Measurements from ENCODE around the gene AP1B1.
"Not testable (repeated sequence)": the region's sequence is repeated elsewhere in the genome, so short reads cannot be mapped to it uniquely, and the experiment has no call there.

The AP1B1 gene

DNA sequence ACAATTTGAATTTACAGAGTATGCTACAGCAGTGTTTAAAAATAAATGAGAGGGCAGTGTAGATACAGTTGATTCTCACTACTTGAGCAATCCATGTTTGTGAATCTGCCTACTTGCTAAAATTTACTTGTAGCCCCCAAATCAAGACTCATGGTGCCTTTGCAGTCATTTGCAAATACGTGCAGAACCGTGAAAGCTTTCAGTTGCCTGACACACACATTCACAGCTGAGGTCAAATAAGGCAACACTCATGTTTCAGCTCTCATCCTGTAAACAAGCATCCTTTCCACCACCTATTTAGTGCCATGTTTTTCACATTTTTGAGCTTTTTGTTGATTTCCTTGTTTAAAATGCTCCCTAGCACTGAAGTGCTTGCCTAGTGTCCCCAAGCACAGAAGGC, 40.3 kb downstream of the AP1B1 start:
- no peak overlapping the region for H3K4me3 ChIP-seq (ENCODE audit: low read length)
- no peak for TF ChIP-seq ZNF274 (IDR thresholded peaks at IDR 0.05; ENCODE audit: low read depth, low read length)

DNA sequence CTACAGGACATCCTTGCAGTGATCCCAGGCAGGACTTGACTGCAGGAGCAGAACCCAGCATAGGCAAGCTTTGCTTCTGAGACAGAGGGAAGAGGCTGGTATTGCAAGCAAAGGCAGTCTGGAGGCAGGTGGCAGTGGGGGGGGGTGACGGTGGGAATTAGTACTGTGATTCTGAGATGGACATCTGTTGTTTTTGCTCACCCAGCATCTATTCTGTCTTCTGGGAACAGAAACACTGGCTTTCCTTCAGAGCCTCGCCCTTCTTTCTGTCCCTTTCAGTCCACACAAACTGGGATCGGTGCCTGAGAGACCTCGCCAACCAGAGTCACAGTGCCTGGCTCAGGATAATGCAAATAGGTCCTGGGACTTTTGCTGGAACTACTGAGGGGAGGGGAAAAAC, 41.7 kb downstream of the AP1B1 start:
- H3K4me3 ChIP-seq (ENCODE audit: low read length), result no peak overlapping the region
- TF ChIP-seq ZNF274 (IDR thresholded peaks at IDR 0.05; ENCODE audit: low read depth, low read length), result no peak

DNA sequence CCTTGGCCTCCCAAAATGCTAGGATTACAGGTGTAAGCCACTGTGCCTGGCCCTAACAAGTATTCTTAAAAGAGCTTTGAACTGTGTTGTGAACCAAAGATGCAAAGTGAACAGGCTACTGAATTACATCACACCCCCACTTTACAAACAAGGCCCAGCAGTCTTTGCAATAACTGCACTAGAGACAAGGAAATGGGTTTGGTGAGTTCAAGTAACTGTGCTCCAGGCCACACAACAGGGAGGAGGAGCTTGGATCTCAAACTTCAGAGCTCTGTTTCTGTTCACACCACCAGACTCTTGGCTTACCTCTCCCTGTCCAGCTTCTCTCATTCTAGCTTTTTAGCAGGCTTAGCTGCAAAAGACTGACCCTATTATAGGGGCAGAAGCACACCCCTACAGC, 42.4 kb downstream of the AP1B1 start:
- no peak overlapping the region for H3K4me3 ChIP-seq (ENCODE audit: low read length)
- no peak for TF ChIP-seq ZNF274 (IDR thresholded peaks at IDR 0.05; ENCODE audit: low read depth, low read length)

DNA sequence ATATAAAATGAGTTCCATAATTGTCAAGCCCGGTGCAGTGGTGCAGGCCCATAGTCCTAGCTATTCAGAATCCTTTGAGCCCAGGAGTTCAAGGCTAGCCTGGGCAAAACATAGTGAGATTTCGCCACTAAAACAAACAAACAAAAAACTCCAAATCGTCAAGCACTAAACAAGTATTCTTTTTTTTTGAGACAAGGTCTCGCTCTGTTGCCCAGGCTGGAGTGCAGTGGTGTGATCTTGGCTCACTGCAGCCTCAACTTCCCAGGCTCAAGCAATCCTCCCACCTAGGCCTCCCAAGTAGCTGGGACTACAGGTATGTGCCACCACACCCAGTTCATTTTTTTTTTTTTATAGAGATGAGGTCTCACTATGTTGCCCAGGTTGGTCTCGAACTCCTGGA, 43.5 kb downstream of the AP1B1 start:
- H3K4me3 ChIP-seq (ENCODE audit: low read length), result not testable (repeated sequence)

DNA sequence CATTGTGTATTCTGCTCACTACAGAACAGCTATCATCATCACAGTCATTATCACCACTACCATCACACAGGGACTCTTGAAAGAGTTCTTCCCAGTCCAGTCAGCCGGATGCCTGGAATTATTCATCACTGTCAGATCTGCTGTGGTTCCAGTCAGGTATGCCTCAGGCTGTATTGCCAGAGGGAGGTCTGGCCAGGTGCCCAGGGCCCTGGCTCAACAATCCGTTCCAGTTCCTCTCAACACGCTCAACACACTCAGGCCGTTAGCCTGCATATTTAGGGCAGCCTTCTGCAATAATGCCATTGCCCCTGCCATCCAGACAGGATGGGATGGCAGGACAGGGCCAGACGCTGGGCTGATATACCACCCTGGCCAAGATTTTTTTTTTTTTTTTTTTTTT, 44.2 kb downstream of the AP1B1 start:
- no peak overlapping the region for H3K4me3 ChIP-seq (ENCODE audit: low read length)
- no peak for TF ChIP-seq ZNF274 (IDR thresholded peaks at IDR 0.05; ENCODE audit: low read depth, low read length)

DNA sequence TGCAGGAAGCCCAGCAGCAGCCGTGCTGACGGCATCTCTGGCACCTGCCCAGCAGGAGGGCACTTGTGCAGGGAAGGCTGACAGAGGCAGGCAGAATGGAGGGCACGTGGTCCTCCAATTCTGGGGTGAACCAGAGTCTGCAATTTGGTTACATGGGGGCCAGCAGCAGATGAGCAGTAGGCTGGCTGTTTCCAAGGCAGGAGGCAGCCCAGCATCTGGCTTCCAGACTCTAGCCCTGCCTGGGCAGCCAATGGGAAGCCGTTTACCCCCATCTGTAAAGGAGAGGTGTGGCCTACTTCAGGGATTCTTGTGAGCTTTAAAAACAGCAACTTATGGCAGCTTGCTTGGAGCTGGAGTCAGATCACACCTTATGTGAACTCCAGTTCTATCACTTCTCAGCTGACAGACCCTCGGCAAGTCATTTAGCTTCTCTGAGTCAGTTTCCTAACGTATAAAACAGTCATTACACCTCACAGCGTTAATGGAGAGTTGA, 45.0 kb downstream of the AP1B1 start:
- no peak overlapping the region for H3K4me3 ChIP-seq (ENCODE audit: low read length)
- TF ChIP-seq ZNF274 (IDR thresholded peaks at IDR 0.05; ENCODE audit: low read depth, low read length), result no peak

DNA sequence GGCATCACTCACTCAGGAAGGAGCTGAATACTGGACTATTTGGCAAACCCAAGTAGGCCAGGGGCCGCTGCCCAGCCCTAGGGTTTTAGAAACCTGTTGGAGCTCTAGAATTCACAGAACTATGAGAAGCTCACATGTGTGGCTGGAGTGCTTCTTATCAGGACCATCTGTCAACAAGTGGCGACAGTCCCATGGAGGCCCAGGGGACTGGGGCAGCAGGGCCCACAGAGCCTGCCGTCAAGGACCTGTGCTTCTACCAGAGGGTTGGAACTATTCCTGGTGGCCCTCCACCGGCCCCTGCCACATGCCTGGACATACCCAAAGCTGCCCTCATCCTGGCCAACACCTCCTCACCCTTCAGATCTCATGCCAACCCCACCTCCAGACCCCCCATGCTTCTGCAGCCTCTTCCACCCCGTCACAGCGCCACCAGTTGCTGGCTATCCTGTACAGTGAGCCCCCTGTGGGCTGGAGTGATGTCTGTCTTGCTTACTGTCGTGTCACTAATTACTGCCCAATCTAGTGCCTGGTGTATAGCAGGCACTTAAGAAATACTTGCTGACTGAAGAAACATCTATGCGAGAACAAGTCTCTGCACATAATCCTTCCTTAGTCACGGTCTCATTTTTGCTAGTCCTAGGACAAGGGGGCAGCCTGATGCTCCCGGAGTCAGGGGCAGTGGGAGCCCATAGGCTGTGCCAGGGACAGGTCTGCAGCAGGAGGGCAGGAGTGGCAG, 45.6 kb downstream of the AP1B1 start:
- no peak for TF ChIP-seq ZNF274 (IDR thresholded peaks at IDR 0.05; ENCODE audit: low read depth, low read length)
- H3K4me3 ChIP-seq (ENCODE audit: low read length), result no peak overlapping the region

DNA sequence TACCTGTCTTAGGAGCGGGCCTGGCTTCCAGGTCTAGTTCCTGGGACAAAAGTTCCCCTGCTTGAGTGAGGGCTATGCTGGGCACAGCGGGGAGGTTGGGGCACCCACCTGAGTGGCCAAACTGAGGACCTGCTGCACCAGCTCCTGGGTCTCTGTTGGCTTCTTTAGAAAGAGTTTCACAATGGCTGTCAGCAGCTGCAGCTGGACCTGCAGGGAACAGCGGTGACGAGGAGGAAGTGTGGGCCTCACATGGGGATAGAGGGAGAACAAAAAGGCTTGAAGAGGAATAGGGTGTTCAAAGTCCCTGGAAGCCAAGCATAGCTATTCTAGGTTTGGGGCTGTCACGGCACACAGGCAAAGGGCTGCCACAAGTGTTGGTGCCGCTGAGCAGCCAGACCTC, 46.2 kb downstream of the AP1B1 start:
- H3K4me3 ChIP-seq (ENCODE audit: low read length), result no peak overlapping the region
- no peak for TF ChIP-seq ZNF274 (IDR thresholded peaks at IDR 0.05; ENCODE audit: low read depth, low read length)

DNA sequence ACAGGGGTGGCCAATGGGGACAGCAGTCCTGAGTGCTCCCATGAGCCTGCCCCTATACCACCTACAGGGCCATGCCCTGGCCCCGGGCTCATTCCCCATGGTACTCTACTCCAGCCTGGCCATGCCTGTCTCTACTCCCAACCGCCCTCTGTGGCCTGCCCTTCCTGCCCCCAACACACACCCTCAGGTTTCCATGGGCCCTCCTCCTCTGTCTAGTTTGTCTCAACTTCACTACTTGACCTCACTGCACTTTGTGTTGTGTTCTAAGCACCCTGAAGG, 46.6 kb downstream of the AP1B1 start:
- TF ChIP-seq ZNF274 (IDR thresholded peaks at IDR 0.05; ENCODE audit: low read depth, low read length), result no peak
- no peak overlapping the region for H3K4me3 ChIP-seq (ENCODE audit: low read length)

DNA sequence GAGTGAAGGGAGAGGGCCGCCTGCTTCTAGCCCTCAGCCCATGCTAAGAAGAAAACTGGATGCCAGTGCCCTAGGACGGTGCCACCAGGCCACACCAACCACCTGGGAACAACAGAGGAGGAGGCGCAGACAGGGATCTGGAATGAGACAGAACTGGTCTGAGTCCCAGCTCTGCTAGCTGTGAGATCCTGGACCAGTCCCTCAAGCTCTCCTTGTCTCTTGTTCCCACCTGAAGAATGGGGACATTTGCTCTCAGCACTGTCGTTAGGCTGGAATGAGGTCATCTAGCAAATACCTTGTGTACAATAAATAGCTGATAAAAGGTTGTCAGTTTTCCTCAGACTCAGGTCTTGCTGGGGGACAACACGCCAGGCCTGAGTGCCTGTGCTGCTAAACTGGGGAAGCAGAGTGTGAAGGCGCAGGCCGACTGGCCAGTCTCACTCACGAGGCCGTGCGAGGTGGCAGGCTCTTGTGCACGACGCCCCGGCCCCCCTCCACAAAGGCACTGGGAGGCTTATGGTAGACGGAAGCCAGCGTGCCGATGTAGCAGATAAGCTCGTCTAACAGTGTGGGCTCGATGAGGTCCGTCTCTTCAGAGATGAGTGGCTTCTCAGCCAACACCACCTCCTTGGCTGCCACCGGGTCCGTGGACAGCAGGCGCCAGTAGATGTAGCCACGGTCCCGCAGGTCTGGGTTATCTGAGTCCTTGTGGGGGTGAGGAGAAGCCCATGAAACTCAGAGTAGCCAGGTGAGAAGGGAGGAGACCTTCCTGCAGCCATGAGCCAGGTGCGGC, 47.1 kb downstream of the AP1B1 start:
- no peak overlapping the region for H3K4me3 ChIP-seq (ENCODE audit: low read length)
- TF ChIP-seq ZNF274 (IDR thresholded peaks at IDR 0.05; ENCODE audit: low read depth, low read length), result no peak

DNA sequence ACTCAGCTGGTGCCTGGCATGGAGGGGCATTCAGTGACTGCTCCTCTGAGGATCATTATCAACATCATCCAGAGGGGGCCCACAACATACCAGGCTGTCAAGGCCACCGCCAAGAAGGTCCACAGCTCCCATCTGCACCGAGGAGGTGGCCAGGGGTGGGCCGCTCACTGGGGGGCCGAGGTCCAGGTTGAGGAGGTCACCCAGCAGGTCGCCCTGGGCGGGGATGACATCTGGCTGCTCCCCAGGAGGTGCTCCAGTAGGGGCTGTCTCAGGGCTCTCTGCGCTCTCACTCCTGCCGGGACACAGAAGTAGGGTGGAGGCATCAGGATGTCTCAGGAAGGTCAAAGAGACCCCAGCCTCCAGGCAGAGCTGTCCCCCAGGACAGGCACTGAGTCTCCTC, 47.8 kb downstream of the AP1B1 start:
- TF ChIP-seq ZNF274 (IDR thresholded peaks at IDR 0.05; ENCODE audit: low read depth, low read length), result no peak
- no peak overlapping the region for H3K4me3 ChIP-seq (ENCODE audit: low read length)

DNA sequence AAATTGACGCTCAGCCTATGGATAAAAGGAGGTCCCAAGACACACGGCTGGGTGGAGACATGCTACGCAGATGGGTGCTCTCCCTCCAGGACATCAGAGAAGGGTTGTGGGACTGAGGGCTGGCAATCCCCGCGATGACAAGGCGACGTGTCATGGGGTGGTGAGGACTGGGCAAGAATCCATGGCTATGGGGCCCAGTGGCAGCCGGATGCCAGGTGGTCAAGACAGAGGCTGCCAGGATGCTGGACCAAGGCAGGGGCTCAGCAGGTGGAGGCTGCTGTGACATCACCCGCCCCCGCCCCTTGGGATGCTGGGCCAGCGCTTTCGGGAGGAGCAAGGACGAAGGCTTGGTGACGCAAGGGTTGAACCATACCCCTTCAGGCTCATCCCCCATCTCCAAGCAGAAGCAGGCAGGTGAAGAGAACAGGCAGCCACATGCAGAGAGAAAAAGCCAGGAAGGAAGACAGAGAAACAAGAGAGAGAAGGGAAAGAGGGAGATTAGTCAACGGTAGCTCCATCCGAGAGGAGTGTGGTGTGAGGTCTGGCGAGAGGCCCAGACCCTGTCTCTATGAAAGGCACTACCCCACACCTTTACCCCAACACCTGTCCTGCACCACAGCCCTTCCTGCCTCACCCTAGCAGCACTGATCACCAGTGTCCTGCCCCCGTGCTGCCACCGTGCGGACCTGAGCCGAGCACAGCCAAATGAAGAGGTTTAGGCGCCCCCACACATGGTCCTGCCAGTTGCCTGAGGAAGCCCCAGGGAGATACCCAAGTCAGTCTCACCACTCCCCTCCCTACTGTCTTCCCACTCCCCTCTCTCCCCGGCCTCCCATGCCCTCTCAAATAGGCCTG, 48.8 kb downstream of the AP1B1 start:
- TF ChIP-seq ZNF274 (IDR thresholded peaks at IDR 0.05; ENCODE audit: low read depth, low read length), result no peak
- no peak overlapping the region for H3K4me3 ChIP-seq (ENCODE audit: low read length)

DNA sequence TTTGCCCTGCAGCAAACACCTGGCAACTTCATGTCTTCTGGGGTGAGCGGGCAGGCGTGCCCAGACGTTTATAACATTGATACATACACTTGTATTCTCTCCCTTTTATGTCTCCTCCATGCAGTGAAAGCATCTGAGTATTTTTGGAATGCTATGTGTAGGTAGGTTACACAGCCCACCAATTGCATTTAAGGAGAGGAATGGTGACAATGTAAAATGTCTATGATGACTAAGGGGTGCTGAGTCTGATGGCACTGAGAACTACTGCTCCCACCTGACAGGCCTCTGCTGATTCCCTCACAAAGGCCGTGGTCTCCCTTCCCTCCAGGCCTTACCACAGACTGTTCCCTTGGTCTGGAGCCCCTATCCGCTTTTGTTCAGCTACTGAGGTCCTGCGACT, 50.0 kb downstream of the AP1B1 start:
- TF ChIP-seq ZNF274 (IDR thresholded peaks at IDR 0.05; ENCODE audit: low read depth, low read length), result no peak
- H3K4me3 ChIP-seq (ENCODE audit: low read length), result no peak overlapping the region

DNA sequence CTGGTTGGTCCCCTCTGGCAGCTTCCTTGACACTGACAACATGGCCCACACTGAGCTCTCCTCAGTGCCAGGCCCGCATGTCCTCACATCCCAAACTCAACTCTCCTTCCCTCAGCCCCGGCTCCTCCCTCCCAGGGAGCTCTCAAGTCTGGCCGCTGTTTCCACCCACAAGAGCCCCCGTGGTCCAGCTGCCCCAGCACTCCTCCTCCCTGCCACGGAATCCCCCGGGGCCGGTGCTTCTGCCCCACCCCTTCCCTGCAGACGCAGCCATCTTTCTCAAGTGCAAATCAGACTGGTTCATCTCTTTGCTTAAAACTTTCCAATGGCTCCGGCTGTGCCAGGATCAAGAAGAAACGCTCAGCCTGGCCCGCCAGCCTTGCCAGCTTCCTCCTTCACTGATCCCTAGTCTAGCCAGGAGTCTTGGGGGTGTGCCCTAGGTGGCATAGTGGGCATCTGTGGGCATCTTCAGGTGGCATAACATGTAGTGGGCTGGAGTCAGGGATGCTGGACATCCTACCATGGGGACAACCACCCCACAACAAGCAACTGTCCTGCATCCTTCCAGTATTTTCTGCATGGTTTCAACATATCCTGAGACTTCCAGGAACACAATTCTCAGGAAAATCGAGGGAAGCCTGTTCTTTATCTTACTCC, 50.6 kb downstream of the AP1B1 start:
- TF ChIP-seq ZNF274 (IDR thresholded peaks at IDR 0.05; ENCODE audit: low read depth, low read length), result no peak
- H3K4me3 ChIP-seq (ENCODE audit: low read length), result no peak overlapping the region

Data from GM08714 (cell line).